HEK293 (cell line): ENCODE data around the gene TTN.
A peak's percentile ranks its signal among the peaks of the same experiment; 100 is the strongest.

Experiments
- FEZF1 ChIP-seq: fragments of 450-650 bp; formaldehyde crosslinking; IDR thresholded peaks from 2 replicates; pipeline ENCODE4 v1.5.1; 2016; ENCODE audit warnings: missing biosample characterization, missing genetic modification characterization
- REST ChIP-seq: fragments of 450-650 bp; formaldehyde crosslinking; IDR thresholded peaks from 2 replicates; pipeline ENCODE4 v1.5.1; 2016; ENCODE audit warnings: missing biosample characterization, missing genetic modification characterization
- SP3 ChIP-seq: fragments of 450-650 bp; formaldehyde crosslinking; IDR thresholded peaks from 2 replicates; pipeline ENCODE4 v1.5.1; 2016; ENCODE audit warnings: missing biosample characterization, missing genetic modification characterization
- TRIM28 ChIP-seq: IDR thresholded peaks from 2 replicates; pipeline ENCODE4 v1.6.1; 2011; ENCODE audit warnings: low read length, control low read depth, borderline replicate concordance
- WT1 ChIP-seq: fragments of 450-650 bp; formaldehyde crosslinking; IDR thresholded peaks from 2 replicates; pipeline ENCODE4 v1.5.1; 2016; ENCODE audit warnings: missing biosample characterization, missing genetic modification characterization
- ZBTB11 ChIP-seq: fragments of 450-650 bp; formaldehyde crosslinking; conservative IDR thresholded peaks from 2 replicates; pipeline ENCODE4 v1.5.1; 2016; ENCODE audit warnings: low read depth, missing biosample characterization, missing genetic modification characterization
- ZBTB48 ChIP-seq: fragments of 450-650 bp; formaldehyde crosslinking; IDR thresholded peaks from 2 replicates; pipeline ENCODE4 v1.5.1; 2016; ENCODE audit warnings: missing biosample characterization, missing genetic modification characterization
- ZEB2 ChIP-seq: fragments of 450-650 bp; formaldehyde crosslinking; IDR thresholded peaks from 2 replicates; pipeline ENCODE4 v1.5.1; 2016; ENCODE audit warnings: missing biosample characterization, missing genetic modification characterization
- ZNF157 ChIP-seq: fragments of 450-650 bp; formaldehyde crosslinking; IDR thresholded peaks from 2 replicates; pipeline ENCODE4 v1.5.1; 2016; ENCODE audit warnings: missing biosample characterization, missing genetic modification characterization
- ZNF16 ChIP-seq: fragments of 450-650 bp; formaldehyde crosslinking; IDR thresholded peaks from 2 replicates; pipeline ENCODE4 v1.5.1; 2016; ENCODE audit warnings: low read depth, missing biosample characterization, missing genetic modification characterization
- ZNF169 ChIP-seq: fragments of 450-650 bp; formaldehyde crosslinking; IDR thresholded peaks from 2 replicates; pipeline ENCODE4 v1.5.1; 2016; ENCODE audit warnings: missing biosample characterization, missing genetic modification characterization
- ZNF202 ChIP-seq: fragments of 450-650 bp; formaldehyde crosslinking; IDR thresholded peaks from 2 replicates; pipeline ENCODE4 v1.5.1; 2016; ENCODE audit warnings: missing biosample characterization, missing genetic modification characterization, borderline replicate concordance
- ZNF211 ChIP-seq: fragments of 450-650 bp; formaldehyde crosslinking; IDR thresholded peaks from 2 replicates; pipeline ENCODE4 v1.5.1; 2016; ENCODE audit warnings: low read depth, missing biosample characterization, missing genetic modification characterization
- ZNF23 ChIP-seq: fragments of 450-650 bp; formaldehyde crosslinking; IDR thresholded peaks from 2 replicates; pipeline ENCODE4 v1.5.1; 2016; ENCODE audit warnings: missing biosample characterization, missing genetic modification characterization, borderline replicate concordance
- ZNF302 ChIP-seq: fragments of 450-650 bp; formaldehyde crosslinking; IDR thresholded peaks from 2 replicates; pipeline ENCODE4 v1.5.1; 2016; ENCODE audit warnings: missing biosample characterization, missing genetic modification characterization, low read depth
- ZNF350 ChIP-seq: fragments of 450-650 bp; formaldehyde crosslinking; IDR thresholded peaks from 2 replicates; pipeline ENCODE4 v1.5.0; 2017; ENCODE audit warnings: missing biosample characterization, mild to moderate bottlenecking, missing genetic modification characterization
- ZNF37A ChIP-seq: fragments of 450-650 bp; IDR thresholded peaks from 2 replicates; pipeline ENCODE4 v1.5.1; 2018; ENCODE audit warnings: missing biosample characterization, missing genetic modification characterization
- ZNF394 ChIP-seq: fragments of 450-650 bp; formaldehyde crosslinking; IDR thresholded peaks from 2 replicates; pipeline ENCODE4 v1.5.1; 2016; ENCODE audit warnings: missing biosample characterization, missing genetic modification characterization, mild to moderate bottlenecking, moderate library complexity, borderline replicate concordance
- ZNF416 ChIP-seq: fragments of 450-650 bp; formaldehyde crosslinking; IDR thresholded peaks from 2 replicates; pipeline ENCODE4 v1.5.1; 2016; ENCODE audit warnings: missing biosample characterization, missing genetic modification characterization
- ZNF48 ChIP-seq: fragments of 450-650 bp; formaldehyde crosslinking; IDR thresholded peaks from 2 replicates; pipeline ENCODE4 v1.5.1; 2016; ENCODE audit warnings: missing biosample characterization, missing genetic modification characterization
- ZNF596 ChIP-seq: fragments of 450-650 bp; IDR thresholded peaks from 2 replicates; pipeline ENCODE4 v1.5.0; 2018; ENCODE audit warnings: missing biosample characterization, mild to moderate bottlenecking, missing genetic modification characterization, moderate library complexity
- ZNF624 ChIP-seq: fragments of 450-650 bp; formaldehyde crosslinking; IDR thresholded peaks from 2 replicates; pipeline ENCODE4 v1.5.1; 2017; ENCODE audit warnings: missing biosample characterization, missing genetic modification characterization
- ZNF664 ChIP-seq: fragments of 450-650 bp; formaldehyde crosslinking; IDR thresholded peaks from 2 replicates; pipeline ENCODE4 v1.5.1; 2016; ENCODE audit warnings: missing biosample characterization, missing genetic modification characterization
- ZNF704 ChIP-seq: fragments of 450-650 bp; formaldehyde crosslinking; IDR thresholded peaks from 2 replicates; pipeline ENCODE4 v1.5.1; 2016; ENCODE audit warnings: missing biosample characterization, missing genetic modification characterization
- ZNF747 ChIP-seq: fragments of 450-650 bp; formaldehyde crosslinking; IDR thresholded peaks from 2 replicates; pipeline ENCODE4 v1.5.1; 2016; ENCODE audit warnings: missing biosample characterization, missing genetic modification characterization
- ZNF791 ChIP-seq: fragments of 450-650 bp; formaldehyde crosslinking; IDR thresholded peaks from 2 replicates; pipeline ENCODE4 v1.5.1; 2016; ENCODE audit warnings: missing biosample characterization, missing genetic modification characterization
- ZNF830 ChIP-seq: fragments of 450-650 bp; IDR thresholded peaks from 2 replicates; pipeline ENCODE4 v1.5.0; 2018; ENCODE audit warnings: missing biosample characterization, missing genetic modification characterization, low read depth, mild to moderate bottlenecking, moderate library complexity
- ZSCAN23 ChIP-seq: fragments of 450-650 bp; formaldehyde crosslinking; IDR thresholded peaks from 2 replicates; pipeline ENCODE4 v1.5.1; 2016; ENCODE audit warnings: missing biosample characterization, missing genetic modification characterization
- TF ChIP-seq, protein P1 (sequence below): fragments of 450-650 bp; formaldehyde crosslinking; IDR thresholded peaks from 2 replicates; pipeline ENCODE4 v1.5.1; 2017; ENCODE audit warnings: missing biosample characterization, missing genetic modification characterization
- TF ChIP-seq, protein P2 (sequence below): fragments of 450-650 bp; formaldehyde crosslinking; IDR thresholded peaks from 2 replicates; pipeline ENCODE4 v1.5.1; 2016; ENCODE audit warnings: missing biosample characterization, missing genetic modification characterization

The TTN gene

GRCh38 chr2:178522950-178523595 is 284.1 kb downstream of the TTN start (continued):
- TF ChIP-seq ZNF48 (tag by site-specific recombination) (no peak), ZBTB48 (tag by site-specific recombination) (no peak), ZNF23 (tag by site-specific recombination) (no peak), ZNF16 (tag by site-specific recombination) (no peak), ZNF704 (no peak), ZNF416 (no peak), ZBTB11 (tag by site-specific recombination) (peak; percentile 80), SP3 (tag by site-specific recombination) (peak; percentile 54; the same call in 1 of the 2 replicates), ZNF157 (tag by site-specific recombination) (no peak), ZNF350 (tag by site-specific recombination) (no peak), ZNF37A (tag by site-specific recombination) (no peak), ZNF791 (tag by site-specific recombination) (no peak), WT1 (tag by site-specific recombination) (no peak), ZEB2 (no peak), ZNF596 (no peak), ZNF624 (tag by site-specific recombination) (no peak), ZNF202 (tag by site-specific recombination) (no peak), ZNF664 (tag by site-specific recombination) (no peak), FEZF1 (tag by site-specific recombination) (no peak), ZNF394 (tag by site-specific recombination) (no peak; the same call in 1 of the 2 replicates), ZSCAN23 (tag by site-specific recombination) (no peak), ZNF169 (tag by site-specific recombination) (no peak), ZNF302 (no peak), REST (no peak), ZNF830 (tag by site-specific recombination) (no peak), TRIM28 (0 out of 2 replicates have a peak, but pooled peaks have one; percentile 27), ZNF211 (tag by site-specific recombination) (no peak), ZNF747 (tag by site-specific recombination) (no peak)
- TF ChIP-seq, protein P1, sequence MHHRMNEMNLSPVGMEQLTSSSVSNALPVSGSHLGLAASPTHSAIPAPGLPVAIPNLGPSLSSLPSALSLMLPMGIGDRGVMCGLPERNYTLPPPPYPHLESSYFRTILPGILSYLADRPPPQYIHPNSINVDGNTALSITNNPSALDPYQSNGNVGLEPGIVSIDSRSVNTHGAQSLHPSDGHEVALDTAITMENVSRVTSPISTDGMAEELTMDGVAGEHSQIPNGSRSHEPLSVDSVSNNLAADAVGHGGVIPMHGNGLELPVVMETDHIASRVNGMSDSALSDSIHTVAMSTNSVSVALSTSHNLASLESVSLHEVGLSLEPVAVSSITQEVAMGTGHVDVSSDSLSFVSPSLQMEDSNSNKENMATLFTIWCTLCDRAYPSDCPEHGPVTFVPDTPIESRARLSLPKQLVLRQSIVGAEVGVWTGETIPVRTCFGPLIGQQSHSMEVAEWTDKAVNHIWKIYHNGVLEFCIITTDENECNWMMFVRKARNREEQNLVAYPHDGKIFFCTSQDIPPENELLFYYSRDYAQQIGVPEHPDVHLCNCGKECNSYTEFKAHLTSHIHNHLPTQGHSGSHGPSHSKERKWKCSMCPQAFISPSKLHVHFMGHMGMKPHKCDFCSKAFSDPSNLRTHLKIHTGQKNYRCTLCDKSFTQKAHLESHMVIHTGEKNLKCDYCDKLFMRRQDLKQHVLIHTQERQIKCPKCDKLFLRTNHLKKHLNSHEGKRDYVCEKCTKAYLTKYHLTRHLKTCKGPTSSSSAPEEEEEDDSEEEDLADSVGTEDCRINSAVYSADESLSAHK (tag by site-specific recombination), result no peak
- TF ChIP-seq, protein P2, sequence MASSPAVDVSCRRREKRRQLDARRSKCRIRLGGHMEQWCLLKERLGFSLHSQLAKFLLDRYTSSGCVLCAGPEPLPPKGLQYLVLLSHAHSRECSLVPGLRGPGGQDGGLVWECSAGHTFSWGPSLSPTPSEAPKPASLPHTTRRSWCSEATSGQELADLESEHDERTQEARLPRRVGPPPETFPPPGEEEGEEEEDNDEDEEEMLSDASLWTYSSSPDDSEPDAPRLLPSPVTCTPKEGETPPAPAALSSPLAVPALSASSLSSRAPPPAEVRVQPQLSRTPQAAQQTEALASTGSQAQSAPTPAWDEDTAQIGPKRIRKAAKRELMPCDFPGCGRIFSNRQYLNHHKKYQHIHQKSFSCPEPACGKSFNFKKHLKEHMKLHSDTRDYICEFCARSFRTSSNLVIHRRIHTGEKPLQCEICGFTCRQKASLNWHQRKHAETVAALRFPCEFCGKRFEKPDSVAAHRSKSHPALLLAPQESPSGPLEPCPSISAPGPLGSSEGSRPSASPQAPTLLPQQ, result peak; percentile 56; the same call in 1 of the 2 replicates
